Measurements from ENCODE around the gene RNF8.

Gene RNF8

DNA sequence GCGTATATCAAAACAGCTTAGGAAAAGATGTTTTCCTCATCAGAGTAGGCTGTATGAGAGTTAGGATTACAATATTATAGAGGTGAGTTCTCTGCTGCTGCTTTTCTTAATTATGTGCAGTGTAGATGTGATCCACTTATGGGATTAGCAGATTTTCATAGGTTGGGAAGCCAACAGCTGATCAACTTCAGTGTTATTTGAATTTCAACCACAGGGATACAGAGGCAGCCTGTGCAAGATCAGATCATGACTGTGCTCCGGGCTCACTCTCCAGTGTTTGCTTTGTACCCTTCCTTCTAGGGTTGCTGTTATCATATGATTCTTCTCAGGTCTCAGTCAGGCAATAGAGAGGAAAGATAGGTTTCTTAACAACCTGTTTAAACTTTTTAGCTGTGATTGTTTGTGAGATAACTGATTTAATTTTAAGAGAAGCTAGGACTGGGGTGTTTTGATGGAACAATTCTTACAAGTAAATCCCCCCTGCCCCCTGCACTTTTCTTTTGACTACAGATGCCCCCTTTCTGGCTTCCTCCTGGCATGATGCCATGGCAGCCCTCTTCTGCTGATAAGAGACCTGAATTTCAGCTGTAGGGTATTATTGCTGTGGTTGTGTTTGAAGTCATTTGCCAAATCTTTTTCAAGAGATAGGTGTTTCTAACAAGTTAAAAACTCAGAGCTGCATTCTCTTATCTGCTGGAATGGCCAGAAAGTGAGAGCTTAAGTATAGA lies 8.5 kb downstream of the RNF8 start:
- DNase-seq, result no peak

- no peak for DNase-seq
Measured at GRCh38 chr6:37365791-37366190, 12.0 kb downstream of the RNF8 start.

DNA sequence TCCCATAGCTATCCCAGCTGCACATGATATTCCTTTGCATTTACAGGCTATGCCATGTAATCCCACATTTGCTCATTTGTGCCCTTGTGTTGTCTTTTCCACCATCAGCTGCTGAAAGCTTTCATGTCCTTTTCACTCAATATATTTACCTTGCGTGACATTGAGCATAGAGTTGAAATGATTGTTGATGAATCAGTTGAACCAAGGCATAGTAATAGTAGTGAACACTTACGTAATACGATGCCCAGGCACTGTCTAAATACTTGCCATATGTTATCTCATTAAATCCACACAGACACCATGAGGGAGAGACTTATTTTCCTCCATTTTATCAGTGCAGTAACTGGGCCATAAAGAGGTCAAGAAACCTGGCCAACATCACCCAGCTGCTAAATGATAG lies 13.1 kb downstream of the RNF8 start:
- DNase-seq, result no peak

GRCh38 chr6:37368961-37369320 lies 15.2 kb downstream of the RNF8 start:
- DNase-seq, result no peak

- no peak for DNase-seq
Measured at GRCh38 chr6:37369321-37370201, 15.8 kb downstream of the RNF8 start.

DNA sequence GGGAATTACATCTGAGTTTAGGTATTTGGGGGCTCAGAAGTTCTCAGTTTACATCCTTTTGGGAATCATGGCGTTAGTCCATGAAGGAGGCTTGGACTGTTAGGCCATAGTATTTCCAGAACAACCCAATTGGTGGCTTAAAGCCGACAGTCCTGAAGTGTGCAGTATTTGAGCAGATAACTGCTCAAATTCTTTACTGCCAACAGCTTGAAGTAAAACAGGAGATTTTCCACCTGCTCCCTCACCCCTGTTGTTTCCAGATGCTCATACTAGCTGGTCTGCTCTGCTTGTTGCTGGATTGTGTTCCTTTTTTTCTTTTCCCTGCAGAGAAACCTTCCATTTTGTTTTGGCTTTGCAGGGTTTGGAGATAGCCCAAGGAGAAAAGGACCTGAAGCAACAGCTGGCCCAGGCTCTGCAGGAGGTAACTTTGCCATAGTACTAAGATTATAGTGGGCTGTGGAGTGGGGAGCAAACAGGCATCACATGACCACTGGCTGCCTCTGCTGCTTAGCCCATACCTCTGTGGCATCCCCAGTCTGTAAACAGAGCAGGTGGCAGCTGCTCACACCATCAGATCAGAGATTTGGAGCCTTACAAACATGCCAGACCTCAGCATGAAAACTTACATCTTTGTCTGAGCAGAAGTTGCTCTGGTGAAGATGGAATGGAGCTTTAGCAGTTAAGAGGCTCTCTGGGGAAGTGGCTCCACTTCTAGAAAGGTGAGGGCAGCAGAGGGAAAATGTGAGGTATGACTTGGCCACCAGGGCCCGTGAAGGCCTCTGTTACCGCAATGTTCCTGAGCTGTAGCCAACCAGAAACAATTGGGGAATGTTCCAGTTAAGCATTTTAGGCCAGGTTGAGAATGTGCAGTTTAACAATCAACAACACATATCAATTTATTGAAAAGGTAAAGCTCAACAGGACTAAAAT lies 17.6 kb downstream of the RNF8 start:
- DNase-seq, result no peak

DNA sequence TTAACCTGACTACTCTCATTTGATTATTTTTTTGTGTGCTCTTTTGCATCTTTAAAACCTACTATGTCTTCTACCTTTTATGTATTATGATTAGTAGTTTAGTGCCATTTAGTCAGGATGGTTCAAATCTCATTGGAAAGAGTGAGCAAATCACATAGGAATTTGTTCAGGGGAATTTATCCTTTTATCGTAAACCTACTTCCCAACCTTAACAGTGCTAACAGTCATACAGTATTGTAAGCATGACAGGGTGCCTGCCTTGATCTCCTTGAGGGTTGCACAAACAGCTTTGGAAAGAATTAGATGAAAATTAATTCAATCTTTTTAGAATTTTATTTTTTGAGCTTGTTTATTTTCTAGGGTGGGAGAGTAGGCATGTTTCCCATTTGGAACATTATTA lies 18.3 kb downstream of the RNF8 start:
- no peak for DNase-seq

GRCh38 chr6:37373822-37374471 lies 20.2 kb downstream of the RNF8 start:
- DNase-seq, result no peak

DNA sequence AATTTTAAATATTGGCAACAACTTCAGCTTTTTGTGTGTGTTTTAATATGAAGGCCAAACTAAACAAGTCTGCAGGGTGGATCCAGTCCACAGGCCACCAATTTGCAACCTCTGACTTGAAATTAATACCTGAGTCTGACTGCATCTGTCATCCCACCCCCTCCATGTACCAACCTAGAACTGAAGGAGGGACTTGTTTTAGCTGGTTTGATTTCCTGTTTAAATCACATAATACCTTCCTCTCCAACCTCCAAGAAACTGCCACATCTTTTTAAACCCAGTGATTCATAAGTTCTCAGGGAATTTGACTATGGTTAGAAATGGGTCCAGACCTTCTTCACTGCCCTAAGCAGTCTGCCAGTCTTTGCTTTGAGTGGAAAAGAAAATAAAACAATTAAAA lies 21.6 kb downstream of the RNF8 start:
- DNase-seq, result no peak

DNA sequence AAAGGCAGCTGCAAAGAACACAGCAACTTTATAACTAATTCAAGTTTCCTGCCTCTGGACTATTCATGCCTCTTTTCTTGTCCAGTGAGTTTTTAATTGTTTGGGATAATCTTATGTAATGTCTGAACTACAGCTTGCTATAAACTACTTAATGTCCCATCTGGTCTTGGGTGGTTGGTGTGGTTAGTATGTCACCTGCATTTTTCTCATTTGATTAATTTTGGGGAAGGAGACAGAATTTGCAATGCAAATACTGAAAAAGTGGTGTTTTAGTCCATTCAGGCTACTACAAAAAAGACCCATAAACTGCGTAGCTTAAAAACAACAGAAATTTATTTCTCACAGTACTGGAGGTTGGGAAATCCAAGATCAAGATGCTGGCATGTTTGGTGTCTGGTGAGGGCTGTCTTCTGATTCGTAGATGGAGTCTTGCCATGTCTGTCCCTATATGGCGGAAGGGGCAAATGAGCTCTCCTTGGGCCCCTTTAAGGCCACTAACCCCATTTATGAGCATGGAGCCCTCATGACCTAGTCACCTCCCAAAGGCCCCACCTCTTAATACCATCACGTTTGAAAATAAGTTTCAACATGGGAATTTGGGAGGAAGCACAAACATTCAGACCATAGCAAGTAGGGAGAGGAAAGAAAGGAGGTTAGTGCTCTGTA lies 22.4 kb downstream of the RNF8 start:
- no peak for DNase-seq

- peak in 3 of 6 experiments; percentile 10 to 47 (median 39) for DNase-seq
Measured at GRCh38 chr6:37381579-37381978, 27.8 kb downstream of the RNF8 start.

DNA sequence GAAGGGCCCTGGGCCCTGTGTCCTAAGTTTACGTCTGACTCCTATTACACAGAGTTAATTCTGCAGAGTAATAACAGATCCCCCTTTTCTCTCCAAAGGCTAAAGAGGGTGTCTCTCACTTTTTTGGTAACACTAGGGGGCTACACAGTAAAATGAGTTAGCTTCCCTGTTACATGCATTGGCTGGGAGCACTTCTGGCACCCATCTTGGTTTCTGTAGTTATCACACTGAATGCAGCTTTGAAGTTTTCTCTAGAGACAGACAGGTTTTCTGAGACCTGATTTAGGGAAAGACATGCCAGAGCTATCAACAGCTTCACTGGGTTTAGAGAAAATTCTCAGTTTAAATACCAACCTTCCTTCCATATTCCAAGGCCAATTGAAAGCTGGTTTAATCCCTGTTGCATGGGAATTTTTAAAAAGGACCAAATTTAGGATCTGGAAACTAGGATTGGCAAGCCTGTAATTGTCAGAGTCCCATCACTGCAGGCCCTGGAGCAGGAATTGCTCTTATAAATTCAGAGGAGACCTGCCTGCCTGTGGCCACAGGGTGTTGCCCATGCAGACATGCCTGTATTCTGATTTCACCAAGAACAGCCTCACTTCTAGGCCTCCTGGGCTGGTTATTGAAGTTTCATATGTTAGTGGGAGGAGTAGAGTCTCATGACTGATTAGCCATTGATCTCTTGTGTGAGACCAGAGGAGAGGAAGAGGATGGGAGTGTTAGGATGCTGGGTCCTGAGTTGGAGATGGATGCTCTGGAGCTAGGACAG lies 29.4 kb downstream of the RNF8 start:
- DNase-seq, result peak in 3 of 6 experiments; percentile 2 to 16 (median 5)

DNA sequence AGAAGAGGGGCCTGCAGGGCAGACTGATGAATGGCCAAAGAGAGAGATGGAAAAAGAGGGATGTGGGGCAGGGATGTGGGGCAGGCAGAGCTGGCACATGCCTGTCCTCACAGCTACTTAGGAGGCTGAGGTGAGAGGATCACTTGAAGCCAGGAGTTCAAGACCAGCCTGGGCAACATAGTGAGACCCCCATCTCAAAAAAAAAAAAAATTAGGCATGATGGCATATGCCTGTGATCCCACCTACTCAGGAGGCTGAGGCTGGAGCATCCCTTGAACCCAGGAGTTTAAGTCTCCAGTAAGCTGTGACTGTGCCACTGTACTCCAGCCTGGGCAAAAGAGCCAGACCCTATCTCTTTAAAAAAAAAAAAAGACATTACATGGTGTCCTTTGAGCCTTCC lies 34.8 kb downstream of the RNF8 start:
- no peak for DNase-seq

DNA sequence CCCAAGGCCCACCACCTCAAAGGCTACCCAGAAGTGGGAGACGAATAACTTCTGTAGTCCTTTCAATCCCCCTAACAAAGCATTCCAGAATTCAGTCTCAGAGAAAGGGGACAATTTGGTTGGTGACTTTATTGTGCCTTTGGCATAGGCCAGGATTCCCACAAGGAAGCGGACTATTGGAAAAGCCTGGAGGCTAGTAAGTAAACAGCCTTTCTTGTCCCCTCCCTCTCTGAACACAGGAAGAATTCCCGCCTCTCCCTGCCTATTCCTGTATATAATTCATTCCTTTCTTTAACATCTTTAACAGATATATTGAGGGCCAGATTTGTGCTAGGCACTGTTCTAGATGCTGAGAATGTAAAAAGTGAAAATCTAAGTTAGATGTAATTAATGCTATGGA lies 36.1 kb downstream of the RNF8 start:
- DNase-seq, result no peak

DNA sequence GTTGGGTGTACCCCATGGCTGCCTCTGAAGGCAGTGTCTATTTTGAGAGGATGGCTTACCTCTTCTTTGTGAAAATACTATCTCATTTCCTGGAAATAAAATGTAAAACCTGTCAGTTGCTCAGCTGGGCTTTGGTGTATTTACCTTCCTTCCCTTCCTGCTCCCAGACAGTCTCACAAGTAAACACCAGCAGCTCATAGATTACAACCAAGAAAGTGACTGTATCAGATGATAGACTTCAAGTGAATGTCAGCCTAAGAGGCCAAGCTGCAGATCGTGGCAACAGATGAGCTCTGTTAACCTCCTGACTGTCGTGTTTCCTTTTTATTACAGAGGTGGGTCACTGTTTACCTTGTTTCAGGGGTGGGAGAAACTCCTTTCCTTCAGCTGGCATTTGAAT lies 37.3 kb downstream of the RNF8 start:
- no peak for DNase-seq

DNA sequence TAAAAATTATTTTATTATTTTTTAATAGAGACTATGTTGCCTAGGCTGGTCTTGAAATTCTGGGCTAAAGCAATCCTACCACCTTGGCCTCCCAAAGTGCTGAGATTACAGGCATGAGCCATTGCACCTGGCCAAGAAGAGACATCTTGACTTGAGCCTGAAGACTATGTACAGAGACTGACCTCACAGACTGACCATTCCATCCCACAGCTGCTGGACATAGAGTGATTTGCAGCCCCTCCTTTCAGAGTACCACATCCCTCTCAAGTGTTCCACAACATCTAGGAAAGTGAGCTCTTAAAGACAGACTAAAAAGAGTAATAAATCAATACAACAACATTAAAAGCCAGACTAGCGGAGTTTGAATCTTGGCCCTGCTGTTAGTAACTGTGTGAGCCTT lies 39.0 kb downstream of the RNF8 start:
- no peak for DNase-seq

DNA sequence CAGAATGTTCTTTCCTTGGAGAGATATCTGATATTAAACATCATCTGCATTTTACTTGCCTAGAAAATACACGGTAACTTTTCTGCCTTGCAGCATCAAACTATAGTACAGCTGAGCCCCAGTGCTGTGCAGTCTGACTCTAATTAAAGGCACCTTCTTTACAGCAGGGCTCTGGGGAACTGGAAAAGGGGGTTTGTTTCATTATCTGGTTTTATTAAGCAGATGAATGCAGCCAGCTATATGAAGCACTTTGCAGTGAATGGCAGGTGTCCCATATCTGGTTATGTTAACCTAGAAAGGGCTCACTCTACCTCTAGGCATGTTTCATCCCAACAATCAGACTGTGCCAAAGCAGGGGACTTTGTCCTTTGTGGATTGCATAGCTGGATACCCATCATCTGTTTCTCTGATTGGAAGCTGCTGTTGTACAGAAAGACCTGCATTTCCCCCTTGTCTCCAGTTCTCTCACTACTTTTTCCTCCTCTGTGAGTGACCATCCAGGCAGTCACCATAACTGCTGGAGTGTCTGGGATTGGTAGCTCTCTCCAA lies 39.7 kb downstream of the RNF8 start:
- no peak for DNase-seq

DNA sequence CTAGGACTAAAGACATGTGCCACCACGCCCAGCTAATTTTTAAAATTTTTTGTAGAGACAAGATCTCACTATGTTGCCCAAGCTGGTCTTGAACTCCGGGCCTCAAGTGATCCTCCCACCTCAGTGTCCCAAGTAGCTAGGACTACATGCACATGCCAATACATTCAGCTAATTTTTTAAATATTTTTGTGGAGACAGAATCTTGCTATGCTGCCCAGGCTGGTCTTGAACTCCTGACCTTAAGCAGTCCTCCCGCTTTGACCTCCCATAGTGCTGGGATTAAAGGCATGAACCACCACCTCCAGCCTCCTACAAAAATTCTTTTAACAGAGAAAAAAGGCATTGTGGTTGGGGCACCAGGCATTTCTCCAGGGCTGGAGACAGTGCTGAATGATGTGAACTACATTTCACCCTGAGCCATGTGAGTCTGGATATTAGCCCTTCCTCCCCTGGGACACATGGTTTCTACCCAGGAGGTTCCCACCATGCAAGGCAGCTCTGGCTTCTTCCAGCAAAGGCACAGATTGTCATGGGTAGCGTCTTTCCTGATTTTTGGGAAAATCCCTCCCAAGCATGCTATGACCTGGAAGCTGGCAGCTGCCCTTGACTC lies 42.9 kb downstream of the RNF8 start:
- DNase-seq, result no peak

DNA sequence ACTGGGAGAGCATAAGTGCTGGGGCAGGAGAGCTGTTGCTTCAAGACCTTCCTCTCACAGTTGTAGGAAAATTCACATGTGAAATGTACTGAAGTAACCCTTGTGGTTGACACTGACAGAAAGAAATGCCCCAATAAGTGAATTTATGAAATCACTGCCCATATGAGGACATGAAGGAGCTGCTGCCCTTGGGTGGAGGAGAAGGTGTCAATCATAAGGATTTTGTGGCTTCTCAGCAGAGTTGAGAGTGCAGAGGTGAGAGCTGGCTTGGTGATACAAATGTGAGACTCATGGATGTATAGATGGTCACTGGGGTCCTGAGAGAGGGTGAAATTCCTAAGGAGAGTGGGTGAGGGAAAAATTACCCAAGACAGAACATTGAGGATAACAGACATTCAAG lies 45.3 kb downstream of the RNF8 start:
- DNase-seq, result no peak

DNA sequence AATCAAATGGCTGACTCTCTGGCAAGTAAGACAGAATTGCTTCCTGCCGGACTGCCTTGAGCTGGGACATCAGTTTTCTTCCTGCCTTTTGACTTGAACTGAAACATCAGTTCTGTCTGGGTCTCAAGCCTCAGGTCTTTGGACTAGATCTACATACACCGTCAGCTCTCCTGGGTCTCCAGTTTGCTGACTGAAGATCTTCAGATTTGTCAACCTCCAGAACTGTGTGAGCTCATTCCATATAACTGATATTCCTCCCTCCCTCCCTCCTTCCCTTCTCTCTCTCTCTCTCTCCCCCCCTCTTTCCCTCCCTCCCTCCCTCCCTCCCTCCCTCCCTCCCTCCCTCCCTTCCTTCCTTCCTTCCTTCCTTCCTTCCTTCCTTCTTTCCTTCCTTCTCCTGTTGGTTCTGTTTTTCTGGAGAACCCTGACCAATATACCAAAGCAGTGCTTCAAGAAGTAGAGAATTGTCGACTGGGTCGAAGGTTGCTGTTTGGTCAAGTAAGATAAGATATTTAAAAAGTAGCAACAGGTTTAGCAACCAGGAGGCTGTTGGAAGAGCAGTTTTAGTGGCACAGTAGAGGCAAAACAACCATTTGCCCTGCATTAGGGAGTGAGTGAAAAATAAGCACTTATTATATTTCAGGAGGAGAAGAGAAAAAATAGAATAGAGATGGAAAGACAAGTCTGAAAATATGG lies 46.2 kb downstream of the RNF8 start:
- no peak for DNase-seq

All from stimulated activated naive CD4-positive, alpha-beta T cell (primary cell).